NCI-H1417 (cell line): ENCODE results near the gene TRMT10B.
A peak's percentile ranks its signal among the peaks of the same experiment; 100 is the strongest.

ENCODE experiments used
- DNase-seq, 3 experiments: peaks; one replicate each; lab custom pipeline; 2025; lab: John Stamatoyannopoulos, UW

The TRMT10B gene

GRCh38 chr9:37753489-37754190 lies at the start of gene TRMT10B:
TSS of gene TRMT10B (plus strand) at chr9:37753805. CDS start at chr9:37761932, 8,127 bp downstream.
- DNase-seq, result peak; percentile 33 to 69 (median 68)

GRCh38 chr9:37705787-37706186 lies 47.8 kb upstream of the TRMT10B start:
- no peak for DNase-seq

GRCh38 chr9:37706290-37706689 lies 47.3 kb upstream of the TRMT10B start:
- no peak for DNase-seq

- DNase-seq, result no peak
Measured at GRCh38 chr9:37707748-37708147, 45.9 kb upstream of the TRMT10B start.

GRCh38 chr9:37710046-37710445 lies 43.6 kb upstream of the TRMT10B start:
- no peak for DNase-seq

- no peak for DNase-seq
Measured at GRCh38 chr9:37715260-37715659, 38.3 kb upstream of the TRMT10B start.

- no peak for DNase-seq
Measured at GRCh38 chr9:37715991-37716505, 37.6 kb upstream of the TRMT10B start.

GRCh38 chr9:37719526-37719925 lies 34.1 kb upstream of the TRMT10B start:
- DNase-seq, result no peak

GRCh38 chr9:37727013-37727412 lies 26.6 kb upstream of the TRMT10B start:
- no peak for DNase-seq

GRCh38 chr9:37729499-37729898 lies 24.1 kb upstream of the TRMT10B start:
- DNase-seq, result no peak

- DNase-seq, result no peak
Measured at GRCh38 chr9:37730256-37730655, 23.3 kb upstream of the TRMT10B start.

- no peak for DNase-seq
Measured at GRCh38 chr9:37730839-37731238, 22.8 kb upstream of the TRMT10B start.

GRCh38 chr9:37732086-37732741 lies 21.4 kb upstream of the TRMT10B start:
- DNase-seq, result no peak

GRCh38 chr9:37732952-37733351 lies 20.7 kb upstream of the TRMT10B start:
- DNase-seq, result peak in 1 of 3 experiments; percentile 4

- DNase-seq, result no peak
Measured at GRCh38 chr9:37739222-37739621, 14.4 kb upstream of the TRMT10B start.

- DNase-seq, result no peak
Measured at GRCh38 chr9:37740128-37740527, 13.5 kb upstream of the TRMT10B start.

GRCh38 chr9:37740631-37741328 lies 12.8 kb upstream of the TRMT10B start:
- no peak for DNase-seq

GRCh38 chr9:37745970-37746369 lies 7.6 kb upstream of the TRMT10B start:
- peak in 1 of 3 experiments; percentile 13 for DNase-seq

GRCh38 chr9:37746448-37747270 lies 6.9 kb upstream of the TRMT10B start:
- no peak for DNase-seq

GRCh38 chr9:37747271-37747753 lies 6.3 kb upstream of the TRMT10B start:
- peak; percentile 19 to 58 (median 27) for DNase-seq

GRCh38 chr9:37749129-37749528 lies 4.5 kb upstream of the TRMT10B start:
- no peak for DNase-seq

- DNase-seq, result no peak
Measured at GRCh38 chr9:37751186-37751585, 2.4 kb upstream of the TRMT10B start.
